ENCODE measurements around the gene BTRC. TPM values are rescaled to one million over a fixed set of nuclear protein-coding genes. Genes with fewer than 3 reads are reported as not detected.

The BTRC gene
- total RNA-seq, 3 donors from 2014 or later (not counting 1 experiment from before 2014, with no cell fraction given), result 13.5 to 22.8 (median 15.2) TPM

DNA sequence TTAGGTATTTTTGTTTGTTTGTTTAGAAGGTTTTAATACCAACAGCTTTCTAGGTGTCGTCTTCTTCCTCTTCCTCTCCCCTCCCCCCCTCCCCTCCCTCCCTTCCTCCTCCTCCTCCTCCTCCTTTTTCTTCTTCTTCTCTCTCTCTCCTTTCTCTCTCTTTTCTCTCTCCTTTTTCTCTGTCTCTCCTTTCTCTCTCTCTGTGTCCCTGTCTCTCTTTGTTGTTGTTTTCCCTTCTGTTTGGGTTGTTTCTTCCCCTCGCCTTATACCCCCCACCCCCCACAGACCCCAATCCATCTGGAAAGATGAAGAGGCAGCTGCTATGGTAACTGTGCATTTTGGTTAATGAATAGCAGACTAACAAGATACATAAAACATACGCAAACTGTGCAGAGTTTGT, 75.5 kb downstream of the BTRC start:
- 60% methylated on average over 1 of the region's 3 CpGs for WGBS (ENCODE audit: insufficient coverage)
- DNase-seq (no peak), ATAC-seq (no peak)
- Mint-ChIP-seq H3K27ac (no peak overlapping the region), H3K4me3 (no peak overlapping the region), H3K36me3 (no peaks in the 10 kb centered on the region), H3K4me1 (peaks cover 6 to 12% of the 10 kb centered on the region in 2 donors), H3K27me3 (ENCODE audit: low read depth in 2 of 2) (no peaks in the 10 kb centered on the region), H3K9me3 (no peaks in the 10 kb centered on the region)
- no peaks in the 10 kb centered on the region for H3K27me3 ChIP-seq (ENCODE audit: control insufficient read depth, insufficient read depth, low read length)
- no peaks in the 10 kb centered on the region for H3K4me1 ChIP-seq (ENCODE audit: control insufficient read depth, insufficient read depth, low read length)
- TF ChIP-seq, protein P1, sequence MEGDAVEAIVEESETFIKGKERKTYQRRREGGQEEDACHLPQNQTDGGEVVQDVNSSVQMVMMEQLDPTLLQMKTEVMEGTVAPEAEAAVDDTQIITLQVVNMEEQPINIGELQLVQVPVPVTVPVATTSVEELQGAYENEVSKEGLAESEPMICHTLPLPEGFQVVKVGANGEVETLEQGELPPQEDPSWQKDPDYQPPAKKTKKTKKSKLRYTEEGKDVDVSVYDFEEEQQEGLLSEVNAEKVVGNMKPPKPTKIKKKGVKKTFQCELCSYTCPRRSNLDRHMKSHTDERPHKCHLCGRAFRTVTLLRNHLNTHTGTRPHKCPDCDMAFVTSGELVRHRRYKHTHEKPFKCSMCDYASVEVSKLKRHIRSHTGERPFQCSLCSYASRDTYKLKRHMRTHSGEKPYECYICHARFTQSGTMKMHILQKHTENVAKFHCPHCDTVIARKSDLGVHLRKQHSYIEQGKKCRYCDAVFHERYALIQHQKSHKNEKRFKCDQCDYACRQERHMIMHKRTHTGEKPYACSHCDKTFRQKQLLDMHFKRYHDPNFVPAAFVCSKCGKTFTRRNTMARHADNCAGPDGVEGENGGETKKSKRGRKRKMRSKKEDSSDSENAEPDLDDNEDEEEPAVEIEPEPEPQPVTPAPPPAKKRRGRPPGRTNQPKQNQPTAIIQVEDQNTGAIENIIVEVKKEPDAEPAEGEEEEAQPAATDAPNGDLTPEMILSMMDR (IDR thresholded peaks at IDR 0.05), result no peak
- intact Hi-C loops (cut with micrococcal nuclease), result no loop called here
- no peak overlapping the region for H3K4me3 ChIP-seq (ENCODE audit: low read length)
- H3K36me3 ChIP-seq (ENCODE audit: control insufficient read depth, insufficient read depth, low read length), result no peaks in the 10 kb centered on the region
- no peaks in the 10 kb centered on the region for H3K9me3 ChIP-seq (ENCODE audit: control insufficient read depth, insufficient read depth, low read length)
- no peak overlapping the region for H3K27ac ChIP-seq (ENCODE audit: low read length)

DNA sequence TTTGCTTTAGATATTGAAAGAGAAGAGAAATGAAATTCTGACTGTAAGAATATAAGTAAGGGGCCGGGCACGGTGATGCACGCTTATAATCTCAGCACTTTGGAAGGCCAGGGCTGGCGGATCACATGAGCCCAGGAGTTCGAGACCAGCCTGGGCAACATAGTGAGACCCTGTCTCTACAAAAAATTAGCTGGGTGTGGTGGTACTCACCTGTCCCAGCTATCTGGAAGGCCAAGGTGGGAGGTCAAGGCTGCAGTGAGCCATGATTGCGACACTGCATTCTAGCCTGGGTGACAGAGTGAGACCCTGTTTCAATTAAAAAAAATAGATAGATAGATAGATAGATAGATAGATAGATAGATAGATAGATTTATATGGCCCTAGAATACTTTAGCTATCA, 82.3 kb downstream of the BTRC start:
- no peak for DNase-seq
- TF ChIP-seq, protein P1 (IDR thresholded peaks at IDR 0.05), result no peak
- no peak overlapping the region for H3K27ac ChIP-seq (ENCODE audit: low read length)
- H3K4me3 ChIP-seq (ENCODE audit: low read length), result no peak overlapping the region
- H3K9me3 ChIP-seq (ENCODE audit: control insufficient read depth, insufficient read depth, low read length), result no peaks in the 10 kb centered on the region
- Mint-ChIP-seq H3K27ac (no peak overlapping the region), H3K4me1 (no peaks in the 10 kb centered on the region), H3K27me3 (ENCODE audit: low read depth in 2 of 2) (no peaks in the 10 kb centered on the region), H3K36me3 (no peaks in the 10 kb centered on the region), H3K9me3 (no peaks in the 10 kb centered on the region), H3K4me3 (no peak overlapping the region)
- H3K4me1 ChIP-seq (ENCODE audit: control insufficient read depth, insufficient read depth, low read length), result no peaks in the 10 kb centered on the region
- ATAC-seq, result no peak
- WGBS (ENCODE audit: insufficient coverage), result 96% methylated on average over 6 of the region's 6 CpGs
- no peaks in the 10 kb centered on the region for H3K36me3 ChIP-seq (ENCODE audit: control insufficient read depth, insufficient read depth, low read length)
- no peaks in the 10 kb centered on the region for H3K27me3 ChIP-seq (ENCODE audit: control insufficient read depth, insufficient read depth, low read length)
- intact Hi-C loops (cut with micrococcal nuclease), result no loop called here

DNA sequence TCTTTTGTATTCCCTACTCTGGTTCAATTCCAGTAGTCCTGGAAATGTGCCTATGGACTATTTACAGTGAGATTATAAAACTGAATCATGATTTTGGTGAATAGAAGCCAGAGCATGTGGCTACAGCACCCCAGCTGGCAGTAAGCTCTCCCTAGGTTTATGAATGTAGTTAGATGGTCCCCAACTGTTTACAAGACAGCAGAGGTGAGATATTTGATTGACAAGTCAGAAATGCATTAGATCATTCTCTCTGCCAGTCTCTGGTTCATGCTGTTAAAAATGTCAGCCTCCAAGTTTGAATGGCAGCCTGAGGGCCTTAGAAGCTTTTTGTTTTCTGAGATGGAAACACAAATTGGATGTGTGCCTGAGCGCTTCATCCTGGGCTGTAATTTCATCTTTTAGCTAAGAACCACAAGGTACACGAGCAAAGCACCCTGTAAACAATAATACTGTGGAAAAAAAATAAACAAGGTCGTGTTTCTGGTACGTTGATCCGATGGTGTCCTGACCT, 85.0 kb downstream of the BTRC start:
- H3K36me3 ChIP-seq (ENCODE audit: control insufficient read depth, insufficient read depth, low read length), result no peaks in the 10 kb centered on the region
- H3K4me1 Mint-ChIP-seq, result peaks cover 0 to 5% of the 10 kb centered on the region in 2 donors
- DNase-seq (no peak), ATAC-seq (no peak)
- H3K36me3 Mint-ChIP-seq, result no peaks in the 10 kb centered on the region
- no peaks in the 10 kb centered on the region for H3K27me3 Mint-ChIP-seq (ENCODE audit: low read depth in 2 of 2)
- no peak overlapping the region for H3K27ac ChIP-seq (ENCODE audit: low read length)
- no peaks in the 10 kb centered on the region for H3K9me3 ChIP-seq (ENCODE audit: control insufficient read depth, insufficient read depth, low read length)
- H3K9me3 Mint-ChIP-seq, result no peaks in the 10 kb centered on the region
- intact Hi-C loops (cut with micrococcal nuclease), result no loop called here
- TF ChIP-seq, protein P1 (IDR thresholded peaks at IDR 0.05), result no peak
- H3K4me3 ChIP-seq (ENCODE audit: low read length), result no peak overlapping the region
- H3K27ac Mint-ChIP-seq, result no peak overlapping the region
- H3K27me3 ChIP-seq (ENCODE audit: control insufficient read depth, insufficient read depth, low read length), result no peaks in the 10 kb centered on the region
- 91% methylated on average over 5 of the region's 5 CpGs for WGBS (ENCODE audit: insufficient coverage)
- H3K4me1 ChIP-seq (ENCODE audit: control insufficient read depth, insufficient read depth, low read length), result no peaks in the 10 kb centered on the region
- H3K4me3 Mint-ChIP-seq, result no peak overlapping the region

Measured in natural killer cell (primary cell).